Measurements from ENCODE around the gene KRTAP1-5.

GRCh38 chr17:41048441-41048840, 21.4 kb upstream of the KRTAP1-5 start:
- TF ChIP-seq, protein P1, sequence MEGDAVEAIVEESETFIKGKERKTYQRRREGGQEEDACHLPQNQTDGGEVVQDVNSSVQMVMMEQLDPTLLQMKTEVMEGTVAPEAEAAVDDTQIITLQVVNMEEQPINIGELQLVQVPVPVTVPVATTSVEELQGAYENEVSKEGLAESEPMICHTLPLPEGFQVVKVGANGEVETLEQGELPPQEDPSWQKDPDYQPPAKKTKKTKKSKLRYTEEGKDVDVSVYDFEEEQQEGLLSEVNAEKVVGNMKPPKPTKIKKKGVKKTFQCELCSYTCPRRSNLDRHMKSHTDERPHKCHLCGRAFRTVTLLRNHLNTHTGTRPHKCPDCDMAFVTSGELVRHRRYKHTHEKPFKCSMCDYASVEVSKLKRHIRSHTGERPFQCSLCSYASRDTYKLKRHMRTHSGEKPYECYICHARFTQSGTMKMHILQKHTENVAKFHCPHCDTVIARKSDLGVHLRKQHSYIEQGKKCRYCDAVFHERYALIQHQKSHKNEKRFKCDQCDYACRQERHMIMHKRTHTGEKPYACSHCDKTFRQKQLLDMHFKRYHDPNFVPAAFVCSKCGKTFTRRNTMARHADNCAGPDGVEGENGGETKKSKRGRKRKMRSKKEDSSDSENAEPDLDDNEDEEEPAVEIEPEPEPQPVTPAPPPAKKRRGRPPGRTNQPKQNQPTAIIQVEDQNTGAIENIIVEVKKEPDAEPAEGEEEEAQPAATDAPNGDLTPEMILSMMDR (conservative IDR thresholded peaks at IDR 0.05): no peak
- TF ChIP-seq EZH2 (IDR thresholded peaks at IDR 0.05; ENCODE audit: low read depth): no peak

Measured in PC-9 (cell line).